Calu3 (cell line): ENCODE data around the gene LIPC. TPM values are rescaled to one million over a fixed set of nuclear protein-coding genes. Genes with fewer than 3 reads are reported as not detected.

Experiments used
- BruUV-seq: library from RNA; stranded (reverse); fragments of 400-500 nt; replicated peaks from 2 replicates; lab custom pipeline; 2021; lab: Mats Ljungman, UMichigan
- CTCF ChIA-PET: fragments of 300-600 bp; sonication (Branson Sonifier 250); formaldehyde crosslinking; loops from one replicate; lab custom pipeline; 2022; ENCODE audit warnings: antibody characterized with exemption; lab: Charles Lee
- DNase-seq: peaks from one replicate; pipeline ENCODE4 v3.0.0; 2022
- H3K27ac Mint-ChIP-seq: one replicate; pipeline ENCODE4 v1.8.0; 2022; ENCODE audit warnings: mixed read lengths; ENCODE audit not compliant: unreplicated experiment
- H3K27me3 Mint-ChIP-seq: one replicate; pipeline ENCODE4 v1.8.0; 2022; ENCODE audit warnings: mixed read lengths; ENCODE audit not compliant: unreplicated experiment
- H3K36me3 Mint-ChIP-seq: one replicate; pipeline ENCODE4 v1.8.0; 2022; ENCODE audit warnings: mild to moderate bottlenecking, moderate library complexity, mixed read lengths; ENCODE audit not compliant: insufficient read depth, unreplicated experiment
- H3K4me1 Mint-ChIP-seq: one replicate; pipeline ENCODE4 v1.8.0; 2022; ENCODE audit warnings: mild to moderate bottlenecking, low read depth, mixed read lengths; ENCODE audit not compliant: unreplicated experiment
- H3K4me3 Mint-ChIP-seq: one replicate; pipeline ENCODE4 v1.8.0; 2022; ENCODE audit warnings: mild to moderate bottlenecking, low read depth, moderate library complexity, mixed read lengths; ENCODE audit not compliant: unreplicated experiment
- H3K9me3 Mint-ChIP-seq: one replicate; pipeline ENCODE4 v1.8.0; 2022; ENCODE audit warnings: low read depth, mixed read lengths; ENCODE audit not compliant: unreplicated experiment
- intact Hi-C: fragments of 100-400 bp; cut with micrococcal nuclease; formaldehyde crosslinking; loops from one replicate; pipeline ENCODE4 v1.10.0; 2022; ENCODE audit not compliant: unreplicated experiment
- total RNA-seq: library from RNA; stranded (reverse); gene quantifications from 2 replicates; pipeline ENCODE4 v1.2.3, GENCODE V29; 2022
- TF ChIP-seq, protein P1 (sequence below): fragments of 200-600 bp; IDR thresholded peaks from one replicate; pipeline ENCODE4 v1.8.0; 2022; ENCODE audit warnings: antibody characterized with exemption; ENCODE audit not compliant: unreplicated experiment

Gene LIPC
- total RNA-seq, 1 experiment from 2014 or later, result not detected

- intact Hi-C loops, result no loop called here
- Mint-ChIP-seq H3K27me3 (no peaks in the 10 kb centered on the region), H3K4me3 (no peak overlapping the region), H3K36me3 (no peaks in the 10 kb centered on the region), H3K9me3 (no peaks in the 10 kb centered on the region), H3K4me1 (peaks cover 39% of the 10 kb centered on the region), H3K27ac (no peak overlapping the region)
- no peak for DNase-seq
- no TSS peak for BruUV-seq
- TF ChIP-seq, protein P1, sequence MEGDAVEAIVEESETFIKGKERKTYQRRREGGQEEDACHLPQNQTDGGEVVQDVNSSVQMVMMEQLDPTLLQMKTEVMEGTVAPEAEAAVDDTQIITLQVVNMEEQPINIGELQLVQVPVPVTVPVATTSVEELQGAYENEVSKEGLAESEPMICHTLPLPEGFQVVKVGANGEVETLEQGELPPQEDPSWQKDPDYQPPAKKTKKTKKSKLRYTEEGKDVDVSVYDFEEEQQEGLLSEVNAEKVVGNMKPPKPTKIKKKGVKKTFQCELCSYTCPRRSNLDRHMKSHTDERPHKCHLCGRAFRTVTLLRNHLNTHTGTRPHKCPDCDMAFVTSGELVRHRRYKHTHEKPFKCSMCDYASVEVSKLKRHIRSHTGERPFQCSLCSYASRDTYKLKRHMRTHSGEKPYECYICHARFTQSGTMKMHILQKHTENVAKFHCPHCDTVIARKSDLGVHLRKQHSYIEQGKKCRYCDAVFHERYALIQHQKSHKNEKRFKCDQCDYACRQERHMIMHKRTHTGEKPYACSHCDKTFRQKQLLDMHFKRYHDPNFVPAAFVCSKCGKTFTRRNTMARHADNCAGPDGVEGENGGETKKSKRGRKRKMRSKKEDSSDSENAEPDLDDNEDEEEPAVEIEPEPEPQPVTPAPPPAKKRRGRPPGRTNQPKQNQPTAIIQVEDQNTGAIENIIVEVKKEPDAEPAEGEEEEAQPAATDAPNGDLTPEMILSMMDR, result no peak
- CTCF ChIA-PET, result no interaction called here
Observed at GRCh38 chr15:58386641-58387040, 45.1 kb upstream of the LIPC start.

DNA sequence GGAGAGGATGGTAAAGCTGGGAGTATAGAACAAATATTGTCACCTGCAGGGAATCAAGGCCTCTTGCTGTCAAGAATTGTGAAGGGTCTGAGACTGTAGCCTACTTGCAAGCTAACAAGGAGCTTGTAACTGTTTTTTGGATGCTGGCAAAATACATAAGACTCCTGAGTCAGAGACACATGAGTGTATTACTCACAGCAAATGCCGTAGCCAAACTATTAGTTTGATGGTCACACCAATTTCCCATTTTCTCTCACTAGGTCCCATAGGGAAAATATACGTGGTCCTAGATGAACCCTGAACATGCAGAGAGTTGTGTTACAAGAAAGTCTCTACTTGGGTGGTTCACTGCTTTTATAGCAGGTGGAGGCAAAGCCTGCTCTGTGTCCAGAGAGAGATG, 44.7 kb upstream of the LIPC start:
- TF ChIP-seq, protein P1, result no peak
- no peak overlapping the region for H3K27ac Mint-ChIP-seq
- no peaks in the 10 kb centered on the region for H3K9me3 Mint-ChIP-seq
- intact Hi-C loops, result no loop called here
- CTCF ChIA-PET, result no interaction called here
- no peaks in the 10 kb centered on the region for H3K27me3 Mint-ChIP-seq
- H3K4me3 Mint-ChIP-seq, result no peak overlapping the region
- no peak for DNase-seq
- no peaks in the 10 kb centered on the region for H3K36me3 Mint-ChIP-seq
- H3K4me1 Mint-ChIP-seq, result peaks cover 39% of the 10 kb centered on the region
- no TSS peak for BruUV-seq

- peaks cover 50% of the 10 kb centered on the region for H3K4me1 Mint-ChIP-seq
- no peaks in the 10 kb centered on the region for H3K27me3 Mint-ChIP-seq
- intact Hi-C loops, result no loop called here
- DNase-seq, result no peak
- no peaks in the 10 kb centered on the region for H3K36me3 Mint-ChIP-seq
- H3K27ac Mint-ChIP-seq, result no peak overlapping the region
- BruUV-seq, result no TSS peak
- no peak overlapping the region for H3K4me3 Mint-ChIP-seq
- TF ChIP-seq, protein P1, result no peak
- CTCF ChIA-PET, result no interaction called here
- no peaks in the 10 kb centered on the region for H3K9me3 Mint-ChIP-seq
Observed at GRCh38 chr15:58388211-58388610, 43.6 kb upstream of the LIPC start.

DNA sequence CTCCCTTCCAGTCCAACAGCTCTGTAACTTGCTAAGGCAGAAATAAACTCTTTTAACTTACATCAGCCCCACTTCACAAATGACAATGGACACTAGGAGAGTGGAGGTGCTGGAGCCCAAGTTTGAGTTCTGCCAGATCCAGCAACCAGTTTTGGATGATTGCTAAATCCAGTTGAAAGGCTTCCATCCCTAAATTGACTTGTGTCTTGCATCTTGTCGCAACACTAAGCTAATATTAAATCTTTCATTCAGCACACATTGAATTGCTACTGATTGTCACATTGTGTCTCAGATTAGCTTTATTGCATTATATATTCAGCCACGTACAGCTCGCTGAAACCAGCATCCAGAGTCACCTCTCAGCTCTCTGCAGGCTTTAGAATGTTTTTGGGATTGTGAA, 41.7 kb upstream of the LIPC start:
- Mint-ChIP-seq H3K27ac (no peak overlapping the region), H3K9me3 (no peaks in the 10 kb centered on the region), H3K4me3 (no peak overlapping the region), H3K27me3 (no peaks in the 10 kb centered on the region), H3K4me1 (peaks cover 47% of the 10 kb centered on the region), H3K36me3 (no peaks in the 10 kb centered on the region)
- TF ChIP-seq, protein P1, result no peak
- CTCF ChIA-PET, result interaction anchor here (1.0 to 1.4 kb wide), 3 partner anchors 72 to 131 kb away, joined by 3 to 4 read pairs (median 4); no protein-coding TSS in a partner anchor
- BruUV-seq, result no TSS peak
- intact Hi-C loops, result no loop called here
- DNase-seq, result no peak
